ENCODE measurements around the gene MBD6.

DNA sequence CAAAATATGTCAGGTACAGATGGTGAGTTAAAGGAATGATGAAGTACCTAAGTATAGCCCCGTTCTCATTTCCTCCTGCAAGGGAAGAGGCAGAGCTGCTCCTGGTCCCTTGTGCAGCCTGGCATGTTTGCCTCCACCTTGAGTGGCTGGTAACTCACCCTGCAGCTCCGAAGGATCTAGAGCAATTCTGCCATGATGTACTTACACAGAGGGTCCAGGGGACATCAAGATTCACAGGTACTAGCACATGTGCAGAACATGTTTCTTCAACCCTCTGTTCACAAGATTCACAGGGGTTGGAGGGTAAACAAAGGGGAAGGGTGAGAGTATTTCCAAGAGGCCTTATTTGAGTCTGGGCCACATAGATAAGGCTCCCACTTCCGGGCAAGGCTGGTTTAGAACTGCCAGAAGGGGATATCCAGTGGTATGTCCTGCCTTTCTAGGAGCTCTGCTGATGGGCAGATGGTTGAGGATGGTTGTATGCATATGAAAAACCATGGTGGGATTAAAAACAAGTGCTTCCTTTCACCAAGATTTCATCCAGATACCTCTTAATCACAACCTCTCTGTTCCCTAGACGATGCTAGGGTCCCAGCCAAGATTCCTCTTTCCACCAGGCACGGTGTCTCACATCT is 16.6 kb downstream of the MBD6 start:
- TF ChIP-seq CTCF (IDR thresholded peaks at IDR 0.05; ENCODE audit: insufficient read depth, low read length) (no peak), POLR2AphosphoS5 (IDR thresholded peaks at IDR 0.05; ENCODE audit: low read depth) (no peak), REST (IDR thresholded peaks at IDR 0.05; ENCODE audit: insufficient replicate concordance, low read depth) (no peak)

Data from HL-60 (cell line).